WERI-Rb-1 (cell line): ENCODE results near the gene TSC22D3.

Experiments
- DNase-seq: peaks from one replicate; pipeline ENCODE4 v3.0.0-alpha.2; 2020
- H3K27ac ChIP-seq: fragments of 250-450 bp; sonication (Bioruptor Pico); 2 replicates; pipeline ENCODE4 v1.5.1; 2020; ENCODE audit warnings: mild to moderate bottlenecking, moderate library complexity
- H3K27me3 ChIP-seq: fragments of 250-450 bp; sonication (Bioruptor Pico); 2 replicates; pipeline ENCODE4 v1.5.1; 2021; ENCODE audit warnings: mild to moderate bottlenecking, low read depth, moderate library complexity; ENCODE audit not compliant: insufficient read depth, severe bottlenecking
- H3K36me3 ChIP-seq: fragments of 250-450 bp; sonication (Bioruptor Pico); 2 replicates; pipeline ENCODE4 v1.5.1; 2020; ENCODE audit warnings: mild to moderate bottlenecking, moderate library complexity
- H3K4me3 ChIP-seq: 2 replicates; pipeline ENCODE4 v1.5.1; 2011; ENCODE audit warnings: low read depth, mild to moderate bottlenecking, control low read depth, low read length
- H3K9me3 ChIP-seq: fragments of 250-450 bp; sonication (Bioruptor Pico); 2 replicates; pipeline ENCODE4 v1.5.1; 2021; ENCODE audit warnings: mild to moderate bottlenecking, moderate library complexity; ENCODE audit not compliant: severe bottlenecking
- TF ChIP-seq, protein P1 (sequence below): IDR thresholded peaks from 2 replicates; pipeline ENCODE4 v1.5.1; 2011; ENCODE audit warnings: low read depth, mild to moderate bottlenecking, control low read depth, inconsistent platforms, low read length

TSC22D3 gene

DNA sequence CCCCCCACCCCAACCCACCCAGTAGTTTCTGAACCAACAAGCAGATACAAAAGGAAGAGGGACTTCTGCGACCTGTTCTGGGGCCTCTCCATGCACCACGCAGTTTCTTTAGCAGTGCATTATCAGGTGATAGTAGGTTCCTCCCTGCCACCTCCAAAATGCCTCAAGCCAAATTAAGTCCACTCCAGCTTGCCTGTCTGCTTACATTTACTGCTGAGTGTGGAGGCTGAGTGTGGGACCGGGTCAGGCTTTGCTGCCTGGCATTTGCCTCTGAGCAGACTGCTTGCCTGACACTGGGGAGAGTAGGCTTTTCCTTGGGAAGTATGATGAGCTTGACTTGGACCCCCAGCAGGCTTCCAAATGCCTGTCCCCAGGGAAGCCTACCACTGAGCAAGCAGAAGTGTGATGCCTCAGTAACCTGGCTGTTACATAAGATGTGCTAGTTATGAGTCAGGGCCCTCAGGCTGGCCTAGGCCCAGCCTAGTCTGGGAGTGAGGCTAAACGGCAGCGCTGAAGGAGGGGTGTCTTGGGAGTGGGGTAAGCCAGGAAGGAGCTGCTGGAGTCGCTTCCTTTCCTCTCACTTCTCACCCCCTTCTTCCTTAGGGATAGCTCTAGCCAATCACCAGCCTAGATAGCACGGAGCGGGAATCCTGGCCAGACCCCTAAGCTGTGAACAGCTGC is 9.0 kb downstream of the TSC22D3 start:
- H3K4me3 ChIP-seq, result no peak overlapping the region
- H3K27me3 ChIP-seq, result peaks cover 12% of the 10 kb centered on the region
- TF ChIP-seq, protein P1, sequence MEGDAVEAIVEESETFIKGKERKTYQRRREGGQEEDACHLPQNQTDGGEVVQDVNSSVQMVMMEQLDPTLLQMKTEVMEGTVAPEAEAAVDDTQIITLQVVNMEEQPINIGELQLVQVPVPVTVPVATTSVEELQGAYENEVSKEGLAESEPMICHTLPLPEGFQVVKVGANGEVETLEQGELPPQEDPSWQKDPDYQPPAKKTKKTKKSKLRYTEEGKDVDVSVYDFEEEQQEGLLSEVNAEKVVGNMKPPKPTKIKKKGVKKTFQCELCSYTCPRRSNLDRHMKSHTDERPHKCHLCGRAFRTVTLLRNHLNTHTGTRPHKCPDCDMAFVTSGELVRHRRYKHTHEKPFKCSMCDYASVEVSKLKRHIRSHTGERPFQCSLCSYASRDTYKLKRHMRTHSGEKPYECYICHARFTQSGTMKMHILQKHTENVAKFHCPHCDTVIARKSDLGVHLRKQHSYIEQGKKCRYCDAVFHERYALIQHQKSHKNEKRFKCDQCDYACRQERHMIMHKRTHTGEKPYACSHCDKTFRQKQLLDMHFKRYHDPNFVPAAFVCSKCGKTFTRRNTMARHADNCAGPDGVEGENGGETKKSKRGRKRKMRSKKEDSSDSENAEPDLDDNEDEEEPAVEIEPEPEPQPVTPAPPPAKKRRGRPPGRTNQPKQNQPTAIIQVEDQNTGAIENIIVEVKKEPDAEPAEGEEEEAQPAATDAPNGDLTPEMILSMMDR, result no peak
- H3K27ac ChIP-seq, result no peak overlapping the region
- H3K9me3 ChIP-seq, result no peaks in the 10 kb centered on the region
- DNase-seq, result no peak
- H3K36me3 ChIP-seq, result no peaks in the 10 kb centered on the region

DNA sequence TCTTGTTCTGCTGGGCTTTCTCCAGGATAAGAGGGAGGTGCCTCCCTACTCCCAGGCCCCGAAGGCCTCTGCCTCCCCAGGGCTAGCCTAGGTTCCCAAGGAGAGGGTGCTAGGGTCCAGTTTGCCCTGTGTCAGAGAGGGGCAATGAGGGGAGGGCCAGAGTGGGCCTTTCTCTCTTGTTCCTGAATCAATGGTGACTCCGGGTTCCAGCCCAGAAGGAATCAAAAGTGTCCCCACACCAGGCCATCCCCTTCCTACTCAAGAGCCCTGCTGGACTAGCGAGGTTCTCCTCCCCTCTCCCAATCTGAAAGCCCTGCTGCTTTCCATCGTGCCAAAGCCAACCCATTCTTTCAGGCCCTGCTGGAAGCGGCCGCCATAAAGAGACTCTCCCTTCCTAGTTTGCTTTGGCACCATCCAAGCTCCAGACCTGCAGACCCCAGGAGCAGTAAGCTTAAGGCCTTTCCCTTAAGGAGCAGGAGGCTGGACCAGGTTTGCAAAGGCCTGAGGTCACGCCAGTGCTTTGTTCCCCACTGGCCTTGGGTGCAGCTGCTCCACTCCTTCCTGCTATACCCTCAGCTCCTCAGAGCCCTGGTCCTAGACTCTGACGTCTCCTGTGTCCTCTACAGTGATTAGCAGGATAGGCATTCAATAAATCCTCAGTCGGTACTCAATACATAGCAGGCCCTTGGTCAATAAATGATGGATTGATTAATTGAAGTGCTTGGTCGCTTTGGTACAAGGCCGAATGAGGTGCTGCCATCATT is 10.6 kb downstream of the TSC22D3 start:
- Histone ChIP-seq H3K9me3 (no peaks in the 10 kb centered on the region), H3K4me3 (no peak overlapping the region), H3K36me3 (no peaks in the 10 kb centered on the region), H3K27ac (no peak overlapping the region), H3K27me3 (peaks cover 11% of the 10 kb centered on the region)
- TF ChIP-seq, protein P1, result no peak
- no peak for DNase-seq

DNA sequence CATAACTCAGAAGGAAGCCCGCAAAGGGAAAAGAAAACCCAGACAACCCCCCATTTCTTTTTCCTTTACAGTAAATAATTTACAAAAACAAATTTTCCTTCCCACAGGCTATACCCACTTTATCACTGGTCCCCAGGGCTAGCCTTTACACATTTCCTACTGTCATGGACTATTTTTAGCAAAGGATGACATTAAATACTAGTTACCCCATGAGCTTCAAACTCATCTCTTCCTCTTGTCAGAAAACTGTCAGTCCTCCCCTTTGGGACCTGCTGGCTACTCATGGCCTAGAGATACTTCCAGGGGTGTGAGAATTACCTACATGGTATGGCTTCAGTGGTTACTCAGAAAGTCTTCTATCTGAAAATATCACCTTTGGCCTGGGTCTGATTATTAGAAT is 11.9 kb downstream of the TSC22D3 start:
- no peak overlapping the region for H3K4me3 ChIP-seq
- DNase-seq, result no peak
- H3K36me3 ChIP-seq, result no peaks in the 10 kb centered on the region
- no peak overlapping the region for H3K27ac ChIP-seq
- H3K9me3 ChIP-seq, result no peaks in the 10 kb centered on the region
- H3K27me3 ChIP-seq, result peaks cover 23% of the 10 kb centered on the region
- TF ChIP-seq, protein P1, result no peak

DNA sequence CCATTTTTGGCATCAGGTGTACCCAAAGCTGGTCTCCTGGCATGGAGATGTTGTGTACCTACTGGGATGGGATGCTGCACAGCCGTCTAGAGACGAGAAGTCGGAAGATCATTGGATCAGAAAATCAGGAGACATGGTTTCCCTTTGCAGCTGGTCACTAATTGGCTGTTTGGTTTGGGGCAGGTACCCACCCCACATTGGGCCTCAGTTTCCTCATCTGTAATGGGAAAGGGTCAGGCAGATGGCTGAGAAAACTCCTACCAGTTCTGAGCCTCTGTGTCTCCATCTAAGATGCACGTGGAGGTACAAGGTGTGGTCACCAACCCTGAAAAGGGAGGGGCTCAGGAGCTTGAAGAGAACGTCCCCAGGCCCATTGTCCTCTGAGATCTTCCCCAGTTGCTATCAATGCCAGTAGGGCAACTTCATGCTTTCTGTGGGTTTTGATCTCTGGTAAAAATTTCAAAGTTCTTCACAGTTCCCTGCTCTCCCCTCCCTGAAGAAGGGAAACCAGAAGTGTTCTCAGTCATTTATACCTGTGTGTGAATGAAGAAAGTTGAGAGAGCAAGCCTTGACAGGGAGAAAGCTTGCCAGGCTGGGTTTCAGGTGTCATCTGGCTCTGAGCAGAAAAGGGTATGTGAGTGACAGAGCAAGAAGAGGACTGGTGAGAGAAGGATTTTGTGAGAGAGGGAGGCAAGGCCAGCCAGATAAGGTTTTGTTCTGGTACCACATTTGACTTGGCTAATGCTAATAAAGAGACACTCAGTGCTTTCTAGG is 15.1 kb downstream of the TSC22D3 start:
- Histone ChIP-seq H3K4me3 (no peak overlapping the region), H3K9me3 (no peaks in the 10 kb centered on the region), H3K36me3 (no peaks in the 10 kb centered on the region), H3K27ac (no peak overlapping the region), H3K27me3 (peaks cover 23% of the 10 kb centered on the region)
- TF ChIP-seq, protein P1, result no peak
- DNase-seq, result no peak

DNA sequence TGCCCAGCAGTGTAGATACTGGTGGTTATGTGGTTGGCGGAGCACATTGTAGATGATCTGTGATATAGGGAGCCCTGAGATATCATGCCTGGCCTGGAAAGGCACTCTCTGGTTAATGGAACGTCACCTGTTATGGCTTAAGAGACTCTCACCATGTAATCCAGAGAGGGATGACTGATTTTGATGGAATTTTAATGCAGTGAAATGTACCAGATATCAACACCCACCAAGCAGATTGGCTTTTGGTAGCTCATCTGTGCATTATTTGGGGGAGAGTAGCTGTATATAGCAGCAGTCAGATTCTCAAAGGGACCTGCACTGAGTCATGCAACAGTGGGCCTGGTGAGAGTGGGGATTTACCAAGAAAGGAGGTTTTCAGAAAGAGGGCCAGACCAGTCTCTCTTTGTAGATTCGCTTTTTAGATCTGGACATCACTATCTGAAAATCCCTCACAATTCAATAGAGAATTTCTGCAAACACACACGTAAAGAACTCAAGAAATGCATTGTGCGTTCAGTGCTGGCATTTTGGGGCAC is 17.3 kb downstream of the TSC22D3 start:
- no peak for DNase-seq
- TF ChIP-seq, protein P1, result no peak
- Histone ChIP-seq H3K9me3 (no peaks in the 10 kb centered on the region), H3K4me3 (no peak overlapping the region), H3K27me3 (peaks cover 24% of the 10 kb centered on the region), H3K36me3 (no peaks in the 10 kb centered on the region), H3K27ac (no peak overlapping the region)
